Effector CD4-positive, alpha-beta T cell (primary cell): ENCODE data around the gene MSI2.

Source experiments
- DNase-seq: peaks from one replicate; pipeline ENCODE4 v3.0.0-alpha.2; 2020

MSI2 gene

GRCh38 chr17:57444682-57445450 lies 188.5 kb downstream of the MSI2 start:
- no peak for DNase-seq

- DNase-seq = no peak
Measured at GRCh38 chr17:57445772-57446472, 189.6 kb downstream of the MSI2 start.

GRCh38 chr17:57447357-57447989 lies 191.2 kb downstream of the MSI2 start:
- DNase-seq = no peak

GRCh38 chr17:57447990-57448758 lies 191.9 kb downstream of the MSI2 start:
- no peak for DNase-seq

GRCh38 chr17:57448759-57449283 lies 192.5 kb downstream of the MSI2 start:
- DNase-seq = no peak

- DNase-seq = no peak
Measured at GRCh38 chr17:57451191-57451590, 194.9 kb downstream of the MSI2 start.

- no peak for DNase-seq
Measured at GRCh38 chr17:57451643-57452042, 195.3 kb downstream of the MSI2 start.

GRCh38 chr17:57453841-57454425 lies 197.6 kb downstream of the MSI2 start:
- DNase-seq = no peak

- DNase-seq = no peak
Measured at GRCh38 chr17:57454729-57455062, 198.4 kb downstream of the MSI2 start.

- DNase-seq = no peak
Measured at GRCh38 chr17:57455063-57455914, 199.0 kb downstream of the MSI2 start.

GRCh38 chr17:57456622-57457021 lies 200.3 kb downstream of the MSI2 start:
- DNase-seq = no peak

- DNase-seq = no peak
Measured at GRCh38 chr17:57457188-57457587, 200.9 kb downstream of the MSI2 start.

GRCh38 chr17:57458718-57459285 lies 202.5 kb downstream of the MSI2 start:
- DNase-seq = no peak

GRCh38 chr17:57459286-57459915 lies 203.1 kb downstream of the MSI2 start:
- no peak for DNase-seq

- no peak for DNase-seq
Measured at GRCh38 chr17:57461082-57461481, 204.8 kb downstream of the MSI2 start.

GRCh38 chr17:57462007-57462579 lies 205.8 kb downstream of the MSI2 start:
- DNase-seq = no peak

GRCh38 chr17:57463103-57463885 lies 207.0 kb downstream of the MSI2 start:
- DNase-seq = no peak

GRCh38 chr17:57464191-57464864 lies 208.0 kb downstream of the MSI2 start:
- no peak for DNase-seq

GRCh38 chr17:57465610-57466009 lies 209.3 kb downstream of the MSI2 start:
- DNase-seq = no peak
